Astrocyte of the spinal cord (primary cell): ENCODE results near the gene IL16.

ENCODE experiments used
- DNase-seq: peaks from one replicate; pipeline ENCODE4 v3.0.0; 2011; ENCODE audit warnings: low read depth, low spot score
- H3K4me3 ChIP-seq: 2 replicates; pipeline ENCODE4 v1.5.1; 2011; ENCODE audit warnings: low read depth, mild to moderate bottlenecking, low read length, moderate library complexity
- in situ Hi-C: cut with HindIII; loops from 2 replicates; pipeline ENCODE4 v1.10.0; 2017; ENCODE audit warnings: low sequenced_read_pairs
- TF ChIP-seq, protein P1 (sequence below): IDR thresholded peaks from 2 replicates; pipeline ENCODE4 v1.5.1; 2012; ENCODE audit warnings: low read depth, mild to moderate bottlenecking, low read length, inconsistent platforms

Gene IL16

DNA sequence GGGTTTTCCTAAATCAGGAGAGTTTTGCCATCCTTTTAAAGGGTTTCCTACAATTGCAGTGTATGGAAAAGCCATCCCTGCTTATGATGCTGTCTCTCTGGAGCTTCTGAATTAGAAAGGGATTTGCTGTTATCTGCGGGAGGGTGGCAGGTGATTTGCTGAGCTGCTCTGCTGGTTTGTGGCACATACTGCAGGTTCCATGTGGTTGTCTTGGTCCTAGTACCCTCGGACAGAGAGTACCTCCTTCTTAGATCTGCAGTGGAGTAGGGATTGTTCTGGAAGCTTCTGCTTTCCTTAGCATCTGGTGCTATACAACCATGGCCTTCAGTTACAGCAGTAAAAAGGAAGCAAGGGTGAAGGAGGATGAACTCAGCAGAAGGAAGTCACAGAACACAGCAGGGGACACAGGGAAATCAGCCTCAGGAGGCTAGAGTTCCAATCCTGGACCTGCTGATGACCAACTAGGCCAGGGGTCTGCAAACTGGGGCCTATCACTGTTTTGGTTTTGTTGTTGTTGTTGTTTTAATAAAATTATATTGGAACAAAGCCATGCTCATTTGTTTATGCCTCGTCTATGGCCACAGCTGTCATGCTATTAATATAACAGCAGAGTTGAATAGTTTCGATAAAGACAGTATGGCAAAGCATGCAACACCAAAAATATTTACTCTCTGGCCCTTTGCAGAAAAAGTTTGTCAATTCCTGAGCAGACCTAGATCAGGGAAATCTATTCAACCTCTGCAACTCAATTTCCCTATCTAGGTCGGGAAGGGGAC is 87.8 kb downstream of the IL16 start:
- no peak overlapping the region for H3K4me3 ChIP-seq
- TF ChIP-seq, protein P1, sequence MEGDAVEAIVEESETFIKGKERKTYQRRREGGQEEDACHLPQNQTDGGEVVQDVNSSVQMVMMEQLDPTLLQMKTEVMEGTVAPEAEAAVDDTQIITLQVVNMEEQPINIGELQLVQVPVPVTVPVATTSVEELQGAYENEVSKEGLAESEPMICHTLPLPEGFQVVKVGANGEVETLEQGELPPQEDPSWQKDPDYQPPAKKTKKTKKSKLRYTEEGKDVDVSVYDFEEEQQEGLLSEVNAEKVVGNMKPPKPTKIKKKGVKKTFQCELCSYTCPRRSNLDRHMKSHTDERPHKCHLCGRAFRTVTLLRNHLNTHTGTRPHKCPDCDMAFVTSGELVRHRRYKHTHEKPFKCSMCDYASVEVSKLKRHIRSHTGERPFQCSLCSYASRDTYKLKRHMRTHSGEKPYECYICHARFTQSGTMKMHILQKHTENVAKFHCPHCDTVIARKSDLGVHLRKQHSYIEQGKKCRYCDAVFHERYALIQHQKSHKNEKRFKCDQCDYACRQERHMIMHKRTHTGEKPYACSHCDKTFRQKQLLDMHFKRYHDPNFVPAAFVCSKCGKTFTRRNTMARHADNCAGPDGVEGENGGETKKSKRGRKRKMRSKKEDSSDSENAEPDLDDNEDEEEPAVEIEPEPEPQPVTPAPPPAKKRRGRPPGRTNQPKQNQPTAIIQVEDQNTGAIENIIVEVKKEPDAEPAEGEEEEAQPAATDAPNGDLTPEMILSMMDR: no peak
- in situ Hi-C loops: no loop called here
- no peak for DNase-seq

DNA sequence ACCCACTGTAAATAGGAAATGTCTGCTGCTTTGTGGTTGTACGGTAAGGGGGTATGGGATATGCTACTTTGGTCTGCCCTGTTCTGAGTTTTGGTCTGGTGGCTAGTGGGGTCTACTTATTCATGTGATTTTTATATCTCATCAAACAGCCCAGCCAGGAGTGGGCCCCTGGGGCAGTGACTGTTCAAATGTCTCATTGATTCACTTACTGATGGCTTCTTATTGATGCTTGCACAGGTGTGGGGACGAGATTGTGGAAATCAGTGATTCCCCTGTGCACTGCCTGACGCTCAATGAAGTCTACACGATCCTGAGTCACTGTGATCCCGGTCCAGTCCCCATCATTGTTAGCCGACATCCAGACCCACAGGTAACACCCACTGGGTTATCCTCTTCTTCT is 88.8 kb downstream of the IL16 start:
- DNase-seq: no peak
- TF ChIP-seq, protein P1: no peak
- in situ Hi-C loops: no loop called here
- H3K4me3 ChIP-seq: no peak overlapping the region

DNA sequence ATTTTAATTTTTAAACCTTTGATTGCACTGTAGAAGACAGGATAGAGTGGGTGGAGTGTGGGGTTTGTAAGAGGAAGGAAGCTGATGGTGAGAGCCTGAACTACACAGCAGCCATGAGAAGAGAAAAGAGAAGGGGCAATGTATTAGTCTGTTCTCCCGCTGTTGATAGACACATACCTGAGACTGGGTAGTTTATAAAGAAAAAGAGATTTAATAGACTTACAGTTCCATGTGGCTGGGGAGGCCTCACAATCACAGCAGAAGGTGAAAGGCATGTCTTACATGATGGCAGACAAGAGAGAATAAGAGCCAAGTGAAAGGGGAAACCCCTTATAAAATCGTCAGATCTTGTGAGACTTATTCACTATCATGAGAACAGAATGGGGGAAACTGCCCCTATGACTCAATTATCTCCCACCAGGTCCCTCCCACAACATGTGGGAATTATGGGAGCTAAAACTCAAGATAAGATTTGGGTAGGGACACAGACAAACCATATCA is 90.0 kb downstream of the IL16 start:
- in situ Hi-C loops: no loop called here
- no peak overlapping the region for H3K4me3 ChIP-seq
- TF ChIP-seq, protein P1: no peak
- no peak for DNase-seq

DNA sequence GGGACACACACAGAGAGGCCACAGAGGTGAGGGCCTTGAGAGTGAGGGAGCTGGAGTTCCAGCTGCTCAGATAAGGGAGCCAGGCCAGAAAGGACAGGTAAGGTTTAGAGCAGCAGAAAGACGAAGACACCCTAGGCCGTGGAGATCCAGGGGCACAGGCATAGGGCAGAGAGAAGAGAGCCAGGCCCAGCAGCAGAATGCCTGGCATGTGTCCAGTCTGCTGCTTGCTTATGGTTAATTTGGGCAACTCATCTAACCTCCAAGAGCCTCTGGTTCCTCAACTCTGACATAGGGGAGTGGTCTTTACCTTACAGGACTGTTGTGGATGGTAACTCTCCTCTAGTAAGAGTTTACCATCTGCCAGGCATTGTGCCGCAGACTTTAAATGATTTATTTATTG is 91.4 kb downstream of the IL16 start:
- no peak for DNase-seq
- no peak overlapping the region for H3K4me3 ChIP-seq
- TF ChIP-seq, protein P1: no peak
- in situ Hi-C loops: no loop called here

DNA sequence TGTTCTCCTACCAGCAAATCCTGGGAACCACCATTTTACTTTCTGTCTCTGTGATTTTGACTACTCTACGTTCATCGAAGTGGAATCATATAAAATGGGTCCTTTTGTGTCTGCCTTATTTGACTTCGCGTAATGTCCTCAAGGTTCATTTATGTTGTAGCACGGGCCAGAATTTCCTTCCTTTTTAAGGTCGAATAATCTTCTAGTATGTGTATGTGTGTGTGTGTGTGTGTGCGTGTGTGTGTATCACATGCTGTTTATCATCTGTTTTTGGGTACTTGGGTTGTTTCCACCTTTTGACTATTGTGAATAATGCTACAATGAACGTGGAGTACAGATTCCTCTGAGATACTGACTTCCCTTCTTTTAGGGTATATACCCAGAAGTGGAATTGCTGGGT is 91.9 kb downstream of the IL16 start:
- DNase-seq: no peak
- TF ChIP-seq, protein P1: no peak
- no peak overlapping the region for H3K4me3 ChIP-seq
- in situ Hi-C loops: no loop called here

DNA sequence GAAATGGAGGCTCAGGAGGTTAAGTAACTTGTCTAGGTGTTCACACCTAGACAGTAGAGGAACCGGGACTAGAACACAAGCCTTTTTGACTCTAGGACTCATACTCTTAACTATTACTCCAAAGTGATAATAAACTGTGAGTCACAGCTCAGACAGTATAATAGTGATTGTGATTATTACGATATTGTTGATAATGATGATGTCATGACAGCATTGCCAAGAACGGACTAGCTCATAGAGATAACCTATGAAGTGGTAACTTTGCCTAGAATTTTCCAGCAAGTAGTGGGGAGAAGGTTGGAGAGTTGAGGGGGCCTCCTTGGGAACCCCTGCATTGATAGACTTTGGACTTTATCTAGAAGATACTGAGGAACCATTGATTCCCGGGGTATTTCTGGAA is 93.2 kb downstream of the IL16 start:
- DNase-seq: no peak
- in situ Hi-C loops: no loop called here
- H3K4me3 ChIP-seq: no peak overlapping the region
- TF ChIP-seq, protein P1: no peak
